SK-N-SH (cell line): ENCODE data around the gene GON7. TPM values are rescaled to one million over a fixed set of nuclear protein-coding genes. Genes with fewer than 3 reads are reported as not detected.

Experiments
- CTCF ChIA-PET: fragments of 300-600, 350-600 bp; formaldehyde crosslinking; extraction: SDS; loops from one replicate; lab custom pipeline; 2021; lab: Yijun Ruan, JAX
- POLR2A ChIA-PET: fragments of 350-600 bp; sonication (Branson Sonifier 250); formaldehyde crosslinking; extraction: SDS; loops from one replicate; lab custom pipeline; 2020; ENCODE audit warnings: antibody characterized with exemption, inconsistent platforms; lab: Yijun Ruan, JAX
- DNase-seq: peaks from one replicate; pipeline ENCODE4 v3.0.0; 2012
- H2AFZ ChIP-seq: fragments of 200-600 bp; sonication (generic); 2 replicates; pipeline ENCODE4 v1.8.1; 2016; ENCODE audit warnings: antibody characterized with exemption, mild to moderate bottlenecking, low read depth
- H3F3A ChIP-seq: fragments of 200-600 bp; sonication (generic); replicated peaks from 2 replicates; pipeline ENCODE3; 2016; ENCODE audit warnings: antibody characterized with exemption, mild to moderate bottlenecking; ENCODE audit not compliant: insufficient read depth
- H3K27ac ChIP-seq, 2 experiments: fragments of 200-500 bp in 1 of 2; fragments of 200-600 bp in 1 of 2; sonication (Bioruptor generic) in 1 of 2; sonication (generic), shearing (Covaris generic) in 1 of 2; 2 replicates each; pipeline versions ENCODE4 v1.5.1 to v1.6.1; 2014 to 2016; ENCODE audit warnings: low read depth in 2 of 2, inconsistent platforms in 1 of 2, low read length in 1 of 2, mild to moderate bottlenecking in 1 of 2, mixed read lengths in 1 of 2
- H3K27me3 ChIP-seq: fragments of 200-600 bp; sonication (generic), shearing (Covaris generic); 2 replicates; pipeline ENCODE4 v1.6.1; 2016; ENCODE audit warnings: mixed run types; ENCODE audit not compliant: insufficient read depth
- H3K36me3 ChIP-seq, 2 experiments: fragments of 200-500 bp in 1 of 2; fragments of 200-600 bp in 1 of 2; sonication (Bioruptor generic) in 1 of 2; sonication (generic) in 1 of 2; replicated peaks in 1 of 2; 2 replicates each; pipeline versions ENCODE3 to v1.5.1; 2014 to 2016; ENCODE audit warnings: low read length in 1 of 2, mild to moderate bottlenecking in 1 of 2; ENCODE audit not compliant: insufficient read depth in 2 of 2, control insufficient read depth in 1 of 2
- H3K4me1 ChIP-seq, 2 experiments: fragments of 200-500 bp in 1 of 2; fragments of 200-600 bp in 1 of 2; sonication (Bioruptor generic) in 1 of 2; sonication (generic), shearing (Covaris generic) in 1 of 2; 2 replicates each; pipeline versions ENCODE4 v1.5.1 to v1.6.1; 2014 to 2016; ENCODE audit warnings: low read depth in 1 of 2, low read length in 1 of 2, mixed run types in 1 of 2; ENCODE audit not compliant: insufficient read depth in 2 of 2, control insufficient read depth in 1 of 2
- H3K4me2 ChIP-seq: fragments of 200-600 bp; sonication (generic), shearing (Covaris generic); 2 replicates; pipeline ENCODE4 v1.6.1; 2017; ENCODE audit warnings: mixed run types
- H3K4me3 ChIP-seq, 2 experiments: fragments of 200-500 bp in 1 of 2; fragments of 200-600 bp in 1 of 2; sonication (Bioruptor generic) in 1 of 2; sonication (generic), shearing (Covaris generic) in 1 of 2; 2 replicates each; pipeline versions ENCODE4 v1.5.1 to v1.8.1; 2014 to 2016; ENCODE audit warnings: low read depth in 2 of 2, inconsistent platforms in 1 of 2, low read length in 1 of 2, mild to moderate bottlenecking in 1 of 2, mixed read lengths in 1 of 2, moderate library complexity in 1 of 2
- H3K79me2 ChIP-seq: fragments of 200-600 bp; sonication (generic); 2 replicates; pipeline ENCODE4 v1.8.1; 2017; ENCODE audit warnings: mild to moderate bottlenecking; ENCODE audit not compliant: insufficient read depth
- H3K9ac ChIP-seq: fragments of 200-600 bp; sonication (generic); 2 replicates; pipeline ENCODE4 v1.6.1; 2017; ENCODE audit warnings: mixed run types
- H3K9me2 ChIP-seq: fragments of 200-600 bp; sonication (generic); 2 replicates; pipeline ENCODE4 v1.6.1; 2017; ENCODE audit warnings: mixed run types
- H3K9me3 ChIP-seq: fragments of 200-600 bp; sonication (generic); 2 replicates; pipeline ENCODE4 v1.6.1; 2017; ENCODE audit warnings: mixed run types, mild to moderate bottlenecking, moderate library complexity
- H4K20me1 ChIP-seq: fragments of 200-600 bp; sonication (generic); 2 replicates; pipeline ENCODE4 v1.6.1; 2017; ENCODE audit warnings: mild to moderate bottlenecking, mixed run types; ENCODE audit not compliant: insufficient read depth
- FOXJ3 ChIP-seq: sonication (generic); formaldehyde crosslinking; IDR thresholded peaks from 2 replicates; pipeline ENCODE4 v1.5.1; 2020; ENCODE audit warnings: mild to moderate bottlenecking, missing genetic modification reagents
- JUND ChIP-seq: IDR thresholded peaks from 2 replicates; pipeline ENCODE4 v1.4.0; 2012
- MXI1 ChIP-seq: IDR thresholded peaks from 2 replicates; pipeline ENCODE4 v1.6.1; 2012; ENCODE audit warnings: mild to moderate bottlenecking, low read depth, low read length, improper control_type of control experiment
- NFIC ChIP-seq: IDR thresholded peaks from 2 replicates; pipeline ENCODE4 v1.4.0; 2012; ENCODE audit warnings: borderline replicate concordance
- NRF1 ChIP-seq: IDR thresholded peaks from 2 replicates; pipeline ENCODE4 v1.6.1; 2012; ENCODE audit warnings: low read depth, mild to moderate bottlenecking, low read length
- POLR2AphosphoS5 ChIP-seq: IDR thresholded peaks from 2 replicates; pipeline ENCODE4 v1.6.1; 2012; ENCODE audit warnings: low read depth, low read length
- RXRA ChIP-seq: IDR thresholded peaks from 2 replicates; pipeline ENCODE4 v1.4.0; 2012; ENCODE audit warnings: low read depth, mild to moderate bottlenecking, borderline replicate concordance
- YY1 ChIP-seq: IDR thresholded peaks from 2 replicates; pipeline ENCODE4 v1.4.0; 2012; ENCODE audit warnings: low read depth, mild to moderate bottlenecking
- WGBS: methylation state at CpG from one replicate; pipeline ENCODE4 v1.1.6; 2017; ENCODE audit warnings: low lambda C conversion rate; 5-methylcytosine and 5-hydroxymethylcytosine counted together
- polyA plus RNA-seq, 3 experiments: library from polyadenylated mRNA; depleted of rRNA; stranded (reverse); fragments of >200 nt; gene quantifications; 2 replicates each; pipeline ENCODE4 v1.2.3, GENCODE V29; 2012
- TF ChIP-seq, protein P1 (sequence below): fragments of 200-600 bp; sonication (generic); IDR thresholded peaks from 2 replicates; pipeline ENCODE4 v1.6.1; 2017; ENCODE audit warnings: antibody characterized with exemption, mild to moderate bottlenecking, moderate library complexity
- TF ChIP-seq, protein P2 (sequence below): IDR thresholded peaks from 2 replicates; pipeline ENCODE4 v1.4.0; 2012; ENCODE audit warnings: low read depth
- TF ChIP-seq, protein P3 (sequence below): IDR thresholded peaks from 2 replicates; pipeline ENCODE4 v1.6.1; 2012; ENCODE audit warnings: mild to moderate bottlenecking, low read depth, low read length, moderate library complexity
- TF ChIP-seq, protein P4 (sequence below): fragments of 150-350 bp; IDR thresholded peaks from 2 replicates; pipeline ENCODE4 v1.6.1; 2017; ENCODE audit warnings: antibody characterized with exemption, low read length, low read depth, borderline replicate concordance

The GON7 gene
- polyA plus RNA-seq, 1 of the 3 experiments (the other 2 are of a cell fraction) = 14.8 TPM

DNA sequence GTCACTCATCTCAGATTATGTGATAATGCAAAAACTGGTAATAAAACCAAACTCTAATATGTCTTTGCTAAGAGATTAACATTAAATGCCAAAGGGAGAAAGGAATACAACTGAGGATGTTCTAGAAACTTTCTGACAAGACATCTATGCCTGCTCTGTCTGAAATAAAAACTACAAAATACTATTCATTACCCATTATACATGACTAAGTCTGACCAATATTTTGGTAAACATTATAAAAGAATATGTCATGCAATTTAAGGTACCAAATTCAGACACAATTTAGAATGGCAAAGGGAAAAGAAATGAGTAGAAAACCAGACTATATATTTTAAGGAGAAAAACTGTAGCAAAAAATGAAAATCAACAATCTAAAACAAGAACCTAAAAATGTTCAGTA lies 39.7 kb upstream of the GON7 start (continued):
- TF ChIP-seq, protein P1, sequence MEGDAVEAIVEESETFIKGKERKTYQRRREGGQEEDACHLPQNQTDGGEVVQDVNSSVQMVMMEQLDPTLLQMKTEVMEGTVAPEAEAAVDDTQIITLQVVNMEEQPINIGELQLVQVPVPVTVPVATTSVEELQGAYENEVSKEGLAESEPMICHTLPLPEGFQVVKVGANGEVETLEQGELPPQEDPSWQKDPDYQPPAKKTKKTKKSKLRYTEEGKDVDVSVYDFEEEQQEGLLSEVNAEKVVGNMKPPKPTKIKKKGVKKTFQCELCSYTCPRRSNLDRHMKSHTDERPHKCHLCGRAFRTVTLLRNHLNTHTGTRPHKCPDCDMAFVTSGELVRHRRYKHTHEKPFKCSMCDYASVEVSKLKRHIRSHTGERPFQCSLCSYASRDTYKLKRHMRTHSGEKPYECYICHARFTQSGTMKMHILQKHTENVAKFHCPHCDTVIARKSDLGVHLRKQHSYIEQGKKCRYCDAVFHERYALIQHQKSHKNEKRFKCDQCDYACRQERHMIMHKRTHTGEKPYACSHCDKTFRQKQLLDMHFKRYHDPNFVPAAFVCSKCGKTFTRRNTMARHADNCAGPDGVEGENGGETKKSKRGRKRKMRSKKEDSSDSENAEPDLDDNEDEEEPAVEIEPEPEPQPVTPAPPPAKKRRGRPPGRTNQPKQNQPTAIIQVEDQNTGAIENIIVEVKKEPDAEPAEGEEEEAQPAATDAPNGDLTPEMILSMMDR = no peak
- no peak for TF ChIP-seq YY1
- no peak for TF ChIP-seq RXRA
- no peak for TF ChIP-seq FOXJ3
- no peak for TF ChIP-seq JUND
- TF ChIP-seq, protein P2, sequence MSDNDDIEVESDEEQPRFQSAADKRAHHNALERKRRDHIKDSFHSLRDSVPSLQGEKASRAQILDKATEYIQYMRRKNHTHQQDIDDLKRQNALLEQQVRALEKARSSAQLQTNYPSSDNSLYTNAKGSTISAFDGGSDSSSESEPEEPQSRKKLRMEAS = no peak
- TF ChIP-seq POLR2AphosphoS5 = no peak
- no peak for TF ChIP-seq MXI1
- TF ChIP-seq, all 33 proteins: peak for 0

- TF ChIP-seq, protein P2 = no peak
- TF ChIP-seq, protein P3, sequence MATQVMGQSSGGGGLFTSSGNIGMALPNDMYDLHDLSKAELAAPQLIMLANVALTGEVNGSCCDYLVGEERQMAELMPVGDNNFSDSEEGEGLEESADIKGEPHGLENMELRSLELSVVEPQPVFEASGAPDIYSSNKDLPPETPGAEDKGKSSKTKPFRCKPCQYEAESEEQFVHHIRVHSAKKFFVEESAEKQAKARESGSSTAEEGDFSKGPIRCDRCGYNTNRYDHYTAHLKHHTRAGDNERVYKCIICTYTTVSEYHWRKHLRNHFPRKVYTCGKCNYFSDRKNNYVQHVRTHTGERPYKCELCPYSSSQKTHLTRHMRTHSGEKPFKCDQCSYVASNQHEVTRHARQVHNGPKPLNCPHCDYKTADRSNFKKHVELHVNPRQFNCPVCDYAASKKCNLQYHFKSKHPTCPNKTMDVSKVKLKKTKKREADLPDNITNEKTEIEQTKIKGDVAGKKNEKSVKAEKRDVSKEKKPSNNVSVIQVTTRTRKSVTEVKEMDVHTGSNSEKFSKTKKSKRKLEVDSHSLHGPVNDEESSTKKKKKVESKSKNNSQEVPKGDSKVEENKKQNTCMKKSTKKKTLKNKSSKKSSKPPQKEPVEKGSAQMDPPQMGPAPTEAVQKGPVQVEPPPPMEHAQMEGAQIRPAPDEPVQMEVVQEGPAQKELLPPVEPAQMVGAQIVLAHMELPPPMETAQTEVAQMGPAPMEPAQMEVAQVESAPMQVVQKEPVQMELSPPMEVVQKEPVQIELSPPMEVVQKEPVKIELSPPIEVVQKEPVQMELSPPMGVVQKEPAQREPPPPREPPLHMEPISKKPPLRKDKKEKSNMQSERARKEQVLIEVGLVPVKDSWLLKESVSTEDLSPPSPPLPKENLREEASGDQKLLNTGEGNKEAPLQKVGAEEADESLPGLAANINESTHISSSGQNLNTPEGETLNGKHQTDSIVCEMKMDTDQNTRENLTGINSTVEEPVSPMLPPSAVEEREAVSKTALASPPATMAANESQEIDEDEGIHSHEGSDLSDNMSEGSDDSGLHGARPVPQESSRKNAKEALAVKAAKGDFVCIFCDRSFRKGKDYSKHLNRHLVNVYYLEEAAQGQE = no peak
- TF ChIP-seq, protein P1 = no peak
- no peak for TF ChIP-seq NRF1
- no peak for TF ChIP-seq FOXJ3
- no peak for TF ChIP-seq NFIC
- TF ChIP-seq, protein P4, sequence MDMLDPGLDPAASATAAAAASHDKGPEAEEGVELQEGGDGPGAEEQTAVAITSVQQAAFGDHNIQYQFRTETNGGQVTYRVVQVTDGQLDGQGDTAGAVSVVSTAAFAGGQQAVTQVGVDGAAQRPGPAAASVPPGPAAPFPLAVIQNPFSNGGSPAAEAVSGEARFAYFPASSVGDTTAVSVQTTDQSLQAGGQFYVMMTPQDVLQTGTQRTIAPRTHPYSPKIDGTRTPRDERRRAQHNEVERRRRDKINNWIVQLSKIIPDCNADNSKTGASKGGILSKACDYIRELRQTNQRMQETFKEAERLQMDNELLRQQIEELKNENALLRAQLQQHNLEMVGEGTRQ = no peak
- TF ChIP-seq, all 33 proteins: peak for 0
- no peaks in the 10 kb centered on the region for H3K9me3 ChIP-seq
- no peak overlapping the region for H3K4me3 ChIP-seq
- DNase-seq = no peak
- 89% methylated on average over 10 of the region's 10 CpGs for WGBS
- H2AFZ ChIP-seq = no peak overlapping the region
- ChIA-PET CTCF (no interaction called here), POLR2A (no interaction called here)
- H3K27ac ChIP-seq = no peak overlapping the region
- no peaks in the 10 kb centered on the region for H3K79me2 ChIP-seq
- no peaks in the 10 kb centered on the region for H3K9me2 ChIP-seq
- no peaks in the 10 kb centered on the region for H3K4me1 ChIP-seq
- no peak overlapping the region for H3K4me2 ChIP-seq
- peaks cover 53 to 64% of the 10 kb centered on the region in 2 experiments for H3K36me3 ChIP-seq
- H3K27me3 ChIP-seq = no peaks in the 10 kb centered on the region
- no peak overlapping the region for H3K9ac ChIP-seq
- no peaks in the 10 kb centered on the region for H3F3A ChIP-seq
- no peaks in the 10 kb centered on the region for H4K20me1 ChIP-seq
Observed at GRCh38 chr14:93245764-93246420, 39.0 kb upstream of the GON7 start.
